ENCODE measurements around the gene FCHSD2. TPM values are rescaled to one million over a fixed set of nuclear protein-coding genes. Genes with fewer than 3 reads are reported as not detected.

The FCHSD2 gene
- total RNA-seq, 1 donor = 34.0 TPM

DNA sequence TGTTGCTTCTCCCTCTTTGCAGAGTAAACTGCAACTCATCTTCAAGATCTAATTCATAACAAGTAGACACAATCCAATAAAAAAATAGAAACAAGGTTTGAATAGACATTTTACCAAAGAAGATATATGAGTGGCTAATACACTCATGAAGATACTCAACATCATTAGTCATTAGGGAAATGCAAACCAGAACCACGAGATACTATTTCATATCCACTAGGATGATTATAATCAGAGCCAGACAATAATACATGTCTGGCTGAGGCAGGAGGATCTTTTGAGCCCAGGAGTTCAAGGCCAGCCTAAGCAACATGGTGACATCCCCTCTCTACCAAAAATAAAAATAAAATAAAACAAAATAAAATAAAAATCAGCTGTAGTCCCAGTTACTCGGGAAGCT lies 242.9 kb downstream of the FCHSD2 start:
- Histone ChIP-seq H4K20me1 (ENCODE audit: insufficient read depth, low read length) (no peaks in the 10 kb centered on the region), H3K4me3 (ENCODE audit: insufficient read depth, low read length) (no peak overlapping the region), H3K36me3 (ENCODE audit: insufficient read depth, low read length) (peaks cover 7% of the 10 kb centered on the region), H3K79me2 (ENCODE audit: insufficient read depth, low read length) (no peaks in the 10 kb centered on the region), H2AFZ (ENCODE audit: low read length) (no peak overlapping the region), H3K4me1 (ENCODE audit: insufficient read depth, low read length) (no peaks in the 10 kb centered on the region), H3K4me2 (ENCODE audit: insufficient read depth, low read length) (no peak overlapping the region), H3K27me3 (ENCODE audit: insufficient read depth, low read length) (no peaks in the 10 kb centered on the region), H3K9me3 (ENCODE audit: low read depth, low read length) (no peaks in the 10 kb centered on the region), H3K27ac (ENCODE audit: low read depth, low read length) (no peak overlapping the region)
- no peak for TF ChIP-seq CTCF (IDR thresholded peaks at IDR 0.05; ENCODE audit: extremely low read depth, low read depth, low read length)
- no peak for DNase-seq (ENCODE audit: insufficient read length, low spot score, missing footprints)

GRCh38 chr11:72897506-72897905 lies 244.6 kb downstream of the FCHSD2 start:
- H3K4me3 ChIP-seq (ENCODE audit: insufficient read depth, low read length) = no peak overlapping the region
- H3K4me2 ChIP-seq (ENCODE audit: insufficient read depth, low read length) = no peak overlapping the region
- H2AFZ ChIP-seq (ENCODE audit: low read length) = no peak overlapping the region
- no peak for TF ChIP-seq CTCF (IDR thresholded peaks at IDR 0.05; ENCODE audit: extremely low read depth, low read depth, low read length)
- H3K4me1 ChIP-seq (ENCODE audit: insufficient read depth, low read length) = no peaks in the 10 kb centered on the region
- H3K27me3 ChIP-seq (ENCODE audit: insufficient read depth, low read length) = no peaks in the 10 kb centered on the region
- H3K79me2 ChIP-seq (ENCODE audit: insufficient read depth, low read length) = no peaks in the 10 kb centered on the region
- H3K27ac ChIP-seq (ENCODE audit: low read depth, low read length) = no peak overlapping the region
- no peaks in the 10 kb centered on the region for H3K9me3 ChIP-seq (ENCODE audit: low read depth, low read length)
- peaks cover 7% of the 10 kb centered on the region for H3K36me3 ChIP-seq (ENCODE audit: insufficient read depth, low read length)
- H4K20me1 ChIP-seq (ENCODE audit: insufficient read depth, low read length) = no peaks in the 10 kb centered on the region
- DNase-seq (ENCODE audit: insufficient read length, low spot score, missing footprints) = no peak

- Histone ChIP-seq H3K79me2 (ENCODE audit: insufficient read depth, low read length) (no peaks in the 10 kb centered on the region), H3K9me3 (ENCODE audit: low read depth, low read length) (no peaks in the 10 kb centered on the region), H3K4me2 (ENCODE audit: insufficient read depth, low read length) (no peak overlapping the region), H3K4me3 (ENCODE audit: insufficient read depth, low read length) (no peak overlapping the region), H3K27ac (ENCODE audit: low read depth, low read length) (no peak overlapping the region), H3K36me3 (ENCODE audit: insufficient read depth, low read length) (peaks cover 7% of the 10 kb centered on the region), H3K4me1 (ENCODE audit: insufficient read depth, low read length) (no peaks in the 10 kb centered on the region), H4K20me1 (ENCODE audit: insufficient read depth, low read length) (no peaks in the 10 kb centered on the region), H2AFZ (ENCODE audit: low read length) (no peak overlapping the region), H3K27me3 (ENCODE audit: insufficient read depth, low read length) (no peaks in the 10 kb centered on the region)
- DNase-seq (ENCODE audit: insufficient read length, low spot score, missing footprints) = no peak
- TF ChIP-seq CTCF (IDR thresholded peaks at IDR 0.05; ENCODE audit: extremely low read depth, low read depth, low read length) = no peak
Observed at GRCh38 chr11:72896431-72896830, 245.7 kb downstream of the FCHSD2 start.

DNA sequence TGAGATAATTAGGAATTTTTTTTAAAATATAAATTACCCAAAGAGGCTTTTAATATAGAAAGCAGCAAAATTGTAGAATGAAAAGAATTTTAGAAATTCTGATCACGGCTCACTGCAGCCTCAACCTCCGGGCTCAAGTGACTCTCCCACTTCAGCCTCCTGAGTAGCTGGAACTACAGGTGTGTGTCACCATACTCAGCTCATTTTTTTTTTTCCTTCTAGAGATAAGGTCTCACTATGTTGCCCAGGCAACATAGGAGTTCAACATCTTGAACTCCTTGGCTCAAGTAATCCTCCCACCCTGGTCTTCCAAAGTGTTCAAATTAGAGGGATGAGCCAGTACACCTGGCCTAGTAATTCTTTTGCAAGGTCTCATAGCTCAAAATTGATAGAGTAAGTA lies 251.2 kb downstream of the FCHSD2 start:
- H2AFZ ChIP-seq (ENCODE audit: low read length) = no peak overlapping the region
- H3K79me2 ChIP-seq (ENCODE audit: insufficient read depth, low read length) = no peaks in the 10 kb centered on the region
- no peak overlapping the region for H3K4me3 ChIP-seq (ENCODE audit: insufficient read depth, low read length)
- no peaks in the 10 kb centered on the region for H4K20me1 ChIP-seq (ENCODE audit: insufficient read depth, low read length)
- H3K27me3 ChIP-seq (ENCODE audit: insufficient read depth, low read length) = no peaks in the 10 kb centered on the region
- no peak overlapping the region for H3K27ac ChIP-seq (ENCODE audit: low read depth, low read length)
- peaks cover 31% of the 10 kb centered on the region for H3K36me3 ChIP-seq (ENCODE audit: insufficient read depth, low read length)
- no peaks in the 10 kb centered on the region for H3K4me1 ChIP-seq (ENCODE audit: insufficient read depth, low read length)
- H3K4me2 ChIP-seq (ENCODE audit: insufficient read depth, low read length) = no peak overlapping the region
- no peak for DNase-seq (ENCODE audit: insufficient read length, low spot score, missing footprints)
- no peak for TF ChIP-seq CTCF (IDR thresholded peaks at IDR 0.05; ENCODE audit: extremely low read depth, low read depth, low read length)
- H3K9me3 ChIP-seq (ENCODE audit: low read depth, low read length) = no peaks in the 10 kb centered on the region
